C1 segment of cervical spinal cord (tissue), 14 donors: ENCODE results near the gene APOO.

Experiments
- DNase-seq, 14 donors: peaks; one replicate each; lab custom pipeline; 2025; lab: John Stamatoyannopoulos, UW

APOO gene

GRCh38 chrX:23907498-23908218, at the start of gene APOO, which contains the start of gene CXorf58:
Gene APOO, minus strand, starts transcription at chrX:23907938. Its CDS starts 236 bp downstream, at chrX:23907702.
Gene CXorf58, plus strand, starts transcription at chrX:23908006. Its CDS starts 2,297 bp downstream, at chrX:23910303.
- DNase-seq: peak; percentile 18 to 93 (median 76)

GRCh38 chrX:23954396-23954795, 46.7 kb upstream of the APOO start:
- DNase-seq: no peak

DNA sequence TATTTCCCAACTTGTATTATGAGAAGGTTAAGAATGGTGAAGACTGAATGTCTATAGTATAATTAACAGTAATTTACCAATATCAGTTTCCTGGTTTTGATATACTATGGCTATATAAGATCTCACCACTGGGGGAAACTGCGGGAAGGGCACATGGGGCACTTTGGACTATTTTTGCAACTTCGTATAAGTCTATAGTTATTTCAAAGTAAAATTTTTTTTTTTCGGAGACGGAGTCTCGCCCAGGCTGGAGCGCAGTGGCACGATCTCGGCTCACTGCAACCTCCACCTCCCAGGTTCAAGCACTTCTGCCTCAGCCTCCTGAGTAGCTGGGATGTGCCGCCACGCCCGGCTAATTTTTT, 46.2 kb upstream of the APOO start:
- DNase-seq: no peak

- DNase-seq: peak in 5 of 14 donors; percentile 0 to 18 (median 1)
Measured at GRCh38 chrX:23952984-23953907, 45.5 kb upstream of the APOO start.

DNA sequence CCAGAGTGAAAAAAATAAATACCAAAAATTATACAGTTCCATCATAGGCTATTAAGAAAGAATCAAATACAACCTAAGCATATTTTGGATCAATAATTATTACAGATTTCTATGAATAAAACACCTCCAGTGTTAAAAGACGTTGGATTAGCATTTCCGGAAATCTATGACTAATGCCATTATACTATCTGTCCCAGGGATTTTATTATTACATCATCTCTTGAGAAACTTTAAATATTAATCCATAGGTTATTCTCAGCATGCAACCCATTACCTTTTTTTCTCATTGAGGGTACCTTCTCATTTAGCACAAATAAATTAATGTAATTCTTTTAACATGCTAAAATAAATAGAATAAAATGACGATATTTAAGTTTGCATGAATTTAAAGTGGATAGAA, 44.7 kb upstream of the APOO start:
- DNase-seq: no peak

GRCh38 chrX:23945206-23945605, 37.5 kb upstream of the APOO start:
- no peak for DNase-seq

GRCh38 chrX:23944234-23944633, 36.5 kb upstream of the APOO start:
- no peak for DNase-seq

- DNase-seq: no peak
Measured at GRCh38 chrX:23939203-23939602, 31.5 kb upstream of the APOO start.

DNA sequence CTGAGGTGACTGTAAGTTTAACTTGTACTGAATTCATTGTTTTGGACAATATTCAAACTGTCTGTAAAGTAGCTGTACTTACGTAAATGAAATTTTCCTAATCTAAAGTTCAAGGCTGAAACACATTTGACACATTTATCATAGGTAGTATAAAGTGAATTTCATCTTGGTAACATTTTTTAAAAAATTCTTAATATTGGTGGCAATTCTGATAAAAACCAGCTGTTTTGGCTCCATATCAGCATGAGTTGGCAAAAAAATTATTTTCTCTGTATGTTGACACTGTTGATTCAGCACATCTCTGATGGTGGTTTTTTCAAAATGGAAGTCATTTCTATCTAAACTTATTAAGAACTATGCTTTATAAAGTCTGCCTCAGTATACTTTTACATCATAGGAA, 31.0 kb upstream of the APOO start:
- no peak for DNase-seq

- no peak for DNase-seq
Measured at GRCh38 chrX:23937100-23937499, 29.4 kb upstream of the APOO start.

- DNase-seq: no peak
Measured at GRCh38 chrX:23936180-23936579, 28.4 kb upstream of the APOO start.

DNA sequence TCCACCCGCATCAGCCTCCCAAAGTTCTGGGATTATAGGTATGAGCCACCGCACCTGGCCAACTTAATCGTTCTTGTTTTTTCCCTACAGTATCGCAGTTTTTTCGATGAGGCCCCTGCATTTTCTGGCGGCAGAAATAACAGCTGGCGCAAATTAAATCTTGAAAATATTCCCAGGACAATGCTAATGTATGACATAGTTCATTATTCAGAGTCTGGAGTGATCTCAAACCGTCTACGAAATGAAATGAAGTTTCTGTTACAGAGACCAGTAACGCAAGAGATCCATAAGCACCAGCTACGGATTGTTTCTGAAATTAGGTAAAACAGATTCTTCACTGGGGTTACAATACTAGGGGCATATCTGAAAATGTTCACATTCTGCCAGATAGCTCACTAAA, 27.4 kb upstream of the APOO start:
- no peak for DNase-seq

DNA sequence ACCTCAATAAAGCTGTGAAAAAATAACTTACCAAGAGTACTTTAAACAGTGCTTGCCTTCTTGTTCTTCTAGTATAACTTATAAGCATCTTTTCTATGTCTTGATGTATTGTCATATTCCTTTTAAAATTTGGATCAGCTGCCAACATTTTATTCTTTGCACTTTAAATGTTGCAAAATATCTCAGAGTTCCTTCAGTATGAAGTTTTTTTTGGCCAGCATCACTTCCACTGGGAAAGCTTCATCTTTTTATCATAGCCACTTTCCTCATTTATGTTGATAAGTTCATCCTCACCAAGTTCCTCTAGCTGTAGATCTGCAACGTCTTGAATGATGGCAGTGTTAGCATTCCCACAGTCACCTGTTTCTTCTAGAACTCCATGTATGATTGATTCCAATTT, 24.3 kb upstream of the APOO start:
- DNase-seq: no peak

GRCh38 chrX:23930894-23931604, 23.3 kb upstream of the APOO start:
- DNase-seq: no peak

DNA sequence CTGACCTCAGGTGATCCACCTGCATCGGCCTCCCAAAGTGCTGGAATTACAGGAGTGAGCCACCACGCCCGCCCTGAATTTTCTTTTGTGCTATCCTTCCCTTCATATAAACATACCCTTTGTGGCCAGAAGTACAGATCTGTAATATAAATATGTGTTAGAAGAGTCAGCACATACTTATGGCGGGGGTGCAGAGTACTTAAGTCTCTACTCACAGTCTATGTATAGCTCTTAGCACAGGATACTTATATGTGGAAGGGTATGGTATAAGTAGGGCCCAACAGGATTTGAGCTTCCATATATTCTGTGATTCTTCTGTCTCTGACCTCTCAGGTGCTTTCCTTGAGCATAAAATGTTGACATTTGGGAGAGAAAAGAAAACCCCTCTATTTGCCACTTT, 18.3 kb upstream of the APOO start:
- DNase-seq: no peak

- no peak for DNase-seq
Measured at GRCh38 chrX:23919706-23920320, 12.1 kb upstream of the APOO start.

DNA sequence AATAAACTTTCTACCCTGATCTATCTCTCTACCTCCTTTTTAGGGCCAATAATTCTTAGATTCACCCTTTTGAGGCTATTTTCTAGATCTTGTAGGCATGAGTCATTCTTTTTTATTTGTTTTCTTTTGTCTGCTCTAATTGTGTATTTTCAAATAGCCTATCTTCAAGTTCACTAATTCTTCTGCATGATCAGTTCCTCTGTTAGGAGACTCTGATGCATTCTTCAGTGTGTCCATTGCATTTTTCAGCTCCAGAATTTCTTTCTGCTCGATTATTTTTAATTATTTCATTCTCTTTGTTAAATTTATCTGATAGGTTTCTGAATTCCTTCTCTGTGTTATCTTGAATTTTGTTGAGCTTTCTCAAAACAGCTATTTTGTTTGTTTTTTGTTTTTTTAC, 11.4 kb upstream of the APOO start:
- DNase-seq: no peak

DNA sequence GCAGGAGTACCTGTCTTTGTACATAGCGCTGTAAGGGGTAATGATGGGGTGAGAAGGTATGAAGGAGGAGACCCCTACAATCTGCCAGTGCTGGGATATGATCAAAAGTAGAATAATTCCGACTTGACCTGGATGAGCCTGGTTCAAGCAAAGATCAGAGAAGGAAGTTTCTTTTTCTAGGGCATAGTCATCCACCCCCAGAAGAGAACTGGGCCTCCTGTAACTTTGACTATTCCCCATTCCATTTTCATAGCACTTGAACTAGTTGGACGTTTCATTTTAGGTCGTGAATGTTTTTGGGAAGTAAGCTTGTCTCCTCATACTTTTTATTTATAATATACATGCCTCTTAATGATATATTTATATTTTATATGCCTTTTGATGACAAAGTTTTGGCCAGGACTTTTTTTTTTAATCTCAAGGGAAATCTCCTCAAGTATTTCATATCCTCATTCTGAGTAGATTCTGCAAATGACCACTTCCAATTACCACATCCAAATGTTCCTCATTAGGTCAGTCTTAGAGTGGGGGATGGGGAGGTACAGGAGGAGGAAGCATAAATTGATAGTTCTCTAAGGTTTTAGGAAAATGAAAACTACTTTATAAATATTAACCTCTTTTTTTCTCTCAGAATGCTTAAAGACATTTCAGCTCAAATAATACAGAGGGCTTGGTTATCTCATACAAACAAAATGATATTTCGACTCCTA, 3.5 kb upstream of the APOO start:
- no peak for DNase-seq

DNA sequence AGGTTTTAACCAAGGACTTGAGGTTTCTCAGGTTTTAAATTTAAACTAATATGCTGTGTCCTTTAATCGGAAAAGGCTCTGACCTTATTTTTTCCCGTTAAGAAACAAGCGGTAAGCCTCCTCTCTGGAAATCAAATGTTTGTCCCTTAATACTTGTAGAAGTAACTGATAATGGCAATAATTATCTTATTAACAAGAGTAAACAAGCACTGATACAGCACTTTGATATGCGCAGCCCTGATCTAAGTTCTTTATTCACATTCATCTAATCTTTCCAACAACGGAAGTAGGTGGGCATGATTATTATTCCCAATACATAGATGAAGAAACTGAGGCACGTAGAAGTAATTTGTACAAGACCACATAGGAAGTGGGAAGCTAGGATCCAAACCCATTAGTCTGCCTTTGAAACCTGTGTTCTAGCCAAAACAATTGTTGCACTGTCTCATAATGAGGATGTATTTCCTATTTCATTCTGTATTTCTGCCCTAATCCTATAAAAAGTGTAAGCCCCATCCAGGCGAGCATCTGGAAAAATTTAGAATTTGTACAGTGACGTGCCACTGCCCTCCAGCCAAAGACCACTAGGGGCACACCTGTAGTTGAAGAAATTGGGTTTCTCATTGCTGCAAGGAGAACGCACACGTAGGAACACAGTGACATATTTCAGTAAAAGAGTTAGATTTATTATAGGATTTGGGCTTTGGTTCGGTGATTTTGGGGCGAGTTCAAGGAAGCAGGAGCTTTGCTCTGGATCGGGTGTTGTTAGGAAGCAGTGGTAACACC, 674 bp upstream of the APOO start:
- no peak for DNase-seq

- no peak for DNase-seq
Measured at GRCh38 chrX:23907111-23907497, 634 bp downstream of the APOO start.
